Measurements from ENCODE around the gene KLF5.

GRCh38 chr13:73075546-73075945 lies 16.7 kb downstream of the KLF5 start:
- TF ChIP-seq EZH2phosphoT487 (IDR thresholded peaks at IDR 0.05; ENCODE audit: insufficient read depth, low read depth) (no peak), EZH2 (IDR thresholded peaks at IDR 0.05; ENCODE audit: insufficient read depth, poor library complexity, severe bottlenecking) (no peak)

Data from GM23248 (cell line).